GM23338 (cell line): ENCODE data around the gene NAT8L. TPM values are rescaled to one million over a fixed set of nuclear protein-coding genes. Genes with fewer than 3 reads are reported as not detected.
A peak's percentile ranks its signal among the peaks of the same experiment; 100 is the strongest.

Experiments
- ATAC-seq: fragments of 200-7000 bp; cut with Tn5 transposase; 3 replicates; pipeline ENCODE4 v1.9.1; 2020
- DNase-seq: peaks from one replicate; pipeline ENCODE4 v3.0.0-alpha.2; 2015; ENCODE audit warnings: low spot score
- H2AFZ ChIP-seq: fragments of 200-600 bp; sonication (generic); 2 replicates; pipeline ENCODE4 v1.8.0; 2016; ENCODE audit warnings: antibody characterized with exemption, mild to moderate bottlenecking, moderate library complexity
- H3F3A ChIP-seq: fragments of 200-600 bp; sonication (generic); replicated peaks from 2 replicates; pipeline ENCODE4 v1.8.0; 2017; ENCODE audit warnings: antibody characterized with exemption, mixed run types, low read depth
- H3K27ac ChIP-seq: fragments of 200-600 bp; sonication (generic); 2 replicates; pipeline ENCODE4 v1.6.1; 2016; ENCODE audit warnings: low read depth
- H3K27me3 ChIP-seq: fragments of 200-600 bp; sonication (generic); 2 replicates; pipeline ENCODE4 v1.8.0; 2016; ENCODE audit warnings: mild to moderate bottlenecking, mixed run types, moderate library complexity; ENCODE audit not compliant: insufficient read depth
- H3K36me3 ChIP-seq: fragments of 200-600 bp; sonication (generic); 2 replicates; pipeline ENCODE4 v1.8.0; 2016; ENCODE audit warnings: mild to moderate bottlenecking; ENCODE audit not compliant: insufficient read depth
- H3K4me1 ChIP-seq: fragments of 200-600 bp; sonication (generic); 2 replicates; pipeline ENCODE4 v1.8.0; 2016; ENCODE audit warnings: mild to moderate bottlenecking, moderate library complexity; ENCODE audit not compliant: insufficient read depth
- H3K4me2 ChIP-seq: fragments of 200-600 bp; sonication (generic); 2 replicates; pipeline ENCODE4 v1.7.1; 2017; ENCODE audit warnings: mixed run types
- H3K4me3 ChIP-seq: fragments of 200-600 bp; sonication (generic); 2 replicates; pipeline ENCODE4 v1.6.1; 2016; ENCODE audit warnings: mixed run types
- H3K79me2 ChIP-seq: fragments of 200-600 bp; sonication (generic); replicated peaks from 2 replicates; pipeline ENCODE4 v1.8.0; 2017; ENCODE audit warnings: mild to moderate bottlenecking; ENCODE audit not compliant: insufficient read depth
- H3K9me2 ChIP-seq: fragments of 200-600 bp; sonication (generic); 2 replicates; pipeline ENCODE4 v1.8.0; 2017; ENCODE audit not compliant: insufficient read depth
- H4K20me1 ChIP-seq: fragments of 200-600 bp; sonication (generic); replicated peaks from 2 replicates; pipeline ENCODE4 v1.8.0; 2017; ENCODE audit warnings: mild to moderate bottlenecking; ENCODE audit not compliant: insufficient read depth
- H3K27ac Mint-ChIP-seq: 2 replicates; pipeline ENCODE4 v1.8.0; 2020; ENCODE audit warnings: inconsistent platforms, mild to moderate bottlenecking, moderate library complexity, mixed read lengths
- H3K27me3 Mint-ChIP-seq: 3 replicates; pipeline ENCODE4 v1.8.0; 2022; ENCODE audit warnings: low read depth, mild to moderate bottlenecking, moderate library complexity, mixed read lengths, inconsistent platforms; ENCODE audit not compliant: insufficient read depth, poor library complexity
- H3K36me3 Mint-ChIP-seq: 3 replicates; pipeline ENCODE4 v1.8.0; 2021; ENCODE audit warnings: low read depth, mild to moderate bottlenecking, inconsistent platforms, moderate library complexity, mixed read lengths
- H3K4me1 Mint-ChIP-seq: 3 replicates; pipeline ENCODE4 v1.8.0; 2020; ENCODE audit warnings: mild to moderate bottlenecking, inconsistent platforms, mixed read lengths
- H3K4me3 Mint-ChIP-seq: 3 replicates; pipeline ENCODE4 v1.8.0; 2021; ENCODE audit warnings: moderate library complexity, mild to moderate bottlenecking, inconsistent platforms, mixed read lengths
- H3K9me3 Mint-ChIP-seq: 3 replicates; pipeline ENCODE4 v1.8.0; 2020; ENCODE audit warnings: moderate library complexity, mild to moderate bottlenecking, inconsistent platforms, mixed read lengths
- CREB1 ChIP-seq: fragments of 250-450 bp; sonication (Bioruptor Pico); IDR thresholded peaks from 2 replicates; pipeline ENCODE4 v1.5.0; 2020; ENCODE audit warnings: low read depth, mild to moderate bottlenecking, moderate library complexity
- CTCF ChIP-seq, 2 experiments: fragments of 200-600 bp in 1 of 2; sonication (generic) in 1 of 2; conservative IDR thresholded peaks; 2 replicates each; pipeline versions ENCODE4 v1.5.1 to v1.6.1; 2016 to 2017; ENCODE audit warnings: antibody characterized with exemption in 2 of 2, low read depth in 2 of 2, mild to moderate bottlenecking in 2 of 2, moderate library complexity in 1 of 2
- ETS1 ChIP-seq: IDR thresholded peaks from 2 replicates; pipeline ENCODE4 v1.6.1; 2016; ENCODE audit warnings: antibody characterized with exemption
- EZH2 ChIP-seq: fragments of 200-600 bp; sonication (generic); IDR thresholded peaks from one replicate; pipeline ENCODE4 v1.8.0; 2017; ENCODE audit warnings: antibody characterized with exemption, mild to moderate bottlenecking, low read depth; ENCODE audit not compliant: unreplicated experiment
- EZH2phosphoT487 ChIP-seq: fragments of 200-600 bp; sonication (generic); IDR thresholded peaks from one replicate; pipeline ENCODE4 v1.8.1; 2018; ENCODE audit warnings: antibody characterized with exemption; ENCODE audit not compliant: unreplicated experiment
- JUNB ChIP-seq: IDR thresholded peaks from one replicate; pipeline ENCODE4 v1.6.1; 2016; ENCODE audit warnings: antibody characterized with exemption; ENCODE audit not compliant: unreplicated experiment
- NANOG ChIP-seq: IDR thresholded peaks from 2 replicates; pipeline ENCODE4 v1.6.1; 2016; ENCODE audit warnings: antibody characterized with exemption, borderline replicate concordance
- POLR2AphosphoS5 ChIP-seq: IDR thresholded peaks from 2 replicates; pipeline ENCODE4 v1.6.1; 2016; ENCODE audit warnings: antibody characterized with exemption, low read depth
- REST ChIP-seq: IDR thresholded peaks from one replicate; pipeline ENCODE4 v1.6.1; 2018; ENCODE audit warnings: antibody characterized with exemption; ENCODE audit not compliant: unreplicated experiment
- STAT1 ChIP-seq: IDR thresholded peaks from one replicate; pipeline ENCODE4 v1.6.1; 2016; ENCODE audit warnings: antibody characterized with exemption; ENCODE audit not compliant: unreplicated experiment
- ZNF114 ChIP-seq: fragments of 250-450 bp; sonication (Bioruptor Pico); IDR thresholded peaks from 2 replicates; pipeline ENCODE4 v1.5.0; 2020; ENCODE audit warnings: mild to moderate bottlenecking, moderate library complexity
- ZNF331 ChIP-seq: fragments of 250-450 bp; sonication (Bioruptor Pico); IDR thresholded peaks from 2 replicates; pipeline ENCODE4 v1.5.0; 2020; ENCODE audit warnings: low read depth, mild to moderate bottlenecking, moderate library complexity
- ZNF462 ChIP-seq: fragments of 250-450 bp; sonication (Bioruptor Pico); IDR thresholded peaks from 2 replicates; pipeline ENCODE4 v1.5.0; 2020; ENCODE audit warnings: mild to moderate bottlenecking, moderate library complexity
- polyA plus RNA-seq: library from polyadenylated mRNA; unstranded; fragments of >200 nt; fragmentation: Nextera tagmentation; extraction: Ambion mirVana; gene quantifications from 2 replicates; pipeline ENCODE4 v1.2.1, GENCODE V29; 2016
- total RNA-seq: library from RNA; depleted of rRNA; stranded (reverse); fragments of >200 nt; shearing (Covaris generic); gene quantifications from 2 replicates; pipeline ENCODE4 v1.2.3, GENCODE V29; 2014

The NAT8L gene
- total and polyA plus RNA-seq, 2 experiments from 2014 or later, result 1.6 to 9.7 TPM

- H3K4me2 ChIP-seq, result no peak overlapping the region
- no peaks in the 10 kb centered on the region for H3K79me2 ChIP-seq
- H3K27ac Mint-ChIP-seq, result no peak overlapping the region
- H3K27ac ChIP-seq, result no peak overlapping the region
- H3K4me1 ChIP-seq, result no peaks in the 10 kb centered on the region
- H3K4me1 Mint-ChIP-seq, result peaks cover 18% of the 10 kb centered on the region
- no peak overlapping the region for H2AFZ ChIP-seq
- no peaks in the 10 kb centered on the region for H3K9me3 Mint-ChIP-seq
- ATAC-seq (peak; percentile 26), DNase-seq (peak; percentile 37)
- no peak for TF ChIP-seq CTCF (conservative IDR thresholded peaks at IDR 0.05; ENCODE audit: low read depth in 2 of 2)
- TF ChIP-seq POLR2AphosphoS5, result no peak
- no peak for TF ChIP-seq EZH2
- TF ChIP-seq EZH2phosphoT487, result no peak
- no peak for TF ChIP-seq ZNF462 (CRISPR knock-in tag)
- no peak for TF ChIP-seq CREB1
- TF ChIP-seq ZNF331, result no peak
- no peak for TF ChIP-seq NANOG
- TF ChIP-seq JUNB, result no peak
- no peak for TF ChIP-seq REST
- TF ChIP-seq ETS1, result no peak
- no peak for TF ChIP-seq STAT1
- no peak for TF ChIP-seq ZNF114 (CRISPR knock-in tag)
- H3K4me3 ChIP-seq, result no peak overlapping the region
- no peaks in the 10 kb centered on the region; the same call in 2 of the 3 replicates for H3K36me3 Mint-ChIP-seq
- H3K4me3 Mint-ChIP-seq, result no peak overlapping the region
- H3K36me3 ChIP-seq, result no peaks in the 10 kb centered on the region
- H3K9me2 ChIP-seq, result no peaks in the 10 kb centered on the region
- peaks cover 11% of the 10 kb centered on the region for H3K27me3 Mint-ChIP-seq
- no peaks in the 10 kb centered on the region for H3K27me3 ChIP-seq
- H3F3A ChIP-seq, result peaks cover 6% of the 10 kb centered on the region; the same call in 1 of the 2 replicates
- no peaks in the 10 kb centered on the region for H4K20me1 ChIP-seq
These were observed 10.9 kb downstream of the NAT8L start for GRCh38 chr4:2069986-2070385.
